GM12891 (cell line): ENCODE results near the gene SLC9A9.

Source experiments
- DNase-seq: peaks from one replicate; pipeline ENCODE4 v3.0.0; 2011; ENCODE audit warnings: low spot score; ENCODE audit not compliant: insufficient read length
- FAIRE-seq: peaks from 2 replicates; lab custom pipeline; 2011; peaks lifted over from hg19 to GRCh38; lab: Jason Lieb, UNC
- PAX5 ChIP-seq: IDR thresholded peaks from 2 replicates; pipeline ENCODE4 v1.6.1; 2011; ENCODE audit warnings: low read length, moderate library complexity, mild to moderate bottlenecking; ENCODE audit not compliant: insufficient read depth, severe bottlenecking
- POLR2A ChIP-seq: IDR thresholded peaks from 2 replicates; pipeline ENCODE4 v1.6.1; 2011; ENCODE audit warnings: low read depth, low read length, control low read depth
- POLR2AphosphoS5 ChIP-seq: IDR thresholded peaks from 2 replicates; pipeline ENCODE4 v1.6.1; 2011; ENCODE audit warnings: low read depth, low read length, control low read depth
- POU2F2 ChIP-seq: IDR thresholded peaks from 2 replicates; pipeline ENCODE4 v1.6.1; 2011; ENCODE audit warnings: low read depth, mild to moderate bottlenecking, control low read depth, low read length, moderate library complexity
- SPI1 ChIP-seq: IDR thresholded peaks from 2 replicates; pipeline ENCODE4 v1.6.1; 2011; ENCODE audit warnings: low read depth, low read length, control low read depth
- TAF1 ChIP-seq: IDR thresholded peaks from 2 replicates; pipeline ENCODE4 v1.6.1; 2011; ENCODE audit warnings: low read depth, low read length, control low read depth

Gene SLC9A9

GRCh38 chr3:143252931-143253330 lies 595.3 kb downstream of the SLC9A9 start:
- DNase-seq: no peak
- no peak for FAIRE-seq
- no peak for TF ChIP-seq POU2F2
- no peak for TF ChIP-seq TAF1
- no peak for TF ChIP-seq PAX5
- TF ChIP-seq POLR2A: no peak
- no peak for TF ChIP-seq POLR2AphosphoS5
- TF ChIP-seq SPI1: no peak

GRCh38 chr3:143249014-143249413 lies 599.3 kb downstream of the SLC9A9 start:
- DNase-seq (no peak), FAIRE-seq (no peak)
- no peak for TF ChIP-seq TAF1
- TF ChIP-seq POLR2A: no peak
- no peak for TF ChIP-seq SPI1
- no peak for TF ChIP-seq PAX5
- no peak for TF ChIP-seq POU2F2
- TF ChIP-seq POLR2AphosphoS5: no peak

GRCh38 chr3:143247073-143247472 lies 601.2 kb downstream of the SLC9A9 start:
- FAIRE-seq (no peak), DNase-seq (no peak)
- TF ChIP-seq SPI1 (no peak), POLR2A (no peak), POU2F2 (no peak), POLR2AphosphoS5 (no peak), TAF1 (no peak), PAX5 (no peak)

GRCh38 chr3:143245692-143246091 lies 602.6 kb downstream of the SLC9A9 start:
- no peak for TF ChIP-seq TAF1
- FAIRE-seq (no peak), DNase-seq (no peak)

GRCh38 chr3:143244516-143245063 lies 603.7 kb downstream of the SLC9A9 start:
- FAIRE-seq: no peak
- no peak for DNase-seq
- TF ChIP-seq POU2F2 (no peak), PAX5 (no peak), TAF1 (no peak), SPI1 (no peak), POLR2AphosphoS5 (no peak), POLR2A (no peak)

- DNase-seq (no peak), FAIRE-seq (no peak)
- TF ChIP-seq POLR2AphosphoS5: no peak
- TF ChIP-seq TAF1: no peak
- TF ChIP-seq SPI1: no peak
- TF ChIP-seq POLR2A: no peak
- no peak for TF ChIP-seq PAX5
- TF ChIP-seq POU2F2: no peak
Observed at GRCh38 chr3:143243686-143244085, 604.6 kb downstream of the SLC9A9 start.

GRCh38 chr3:143242691-143243090 lies 605.6 kb downstream of the SLC9A9 start:
- TF ChIP-seq TAF1: no peak
- no peak for TF ChIP-seq SPI1
- TF ChIP-seq PAX5: no peak
- TF ChIP-seq POU2F2: no peak
- TF ChIP-seq POLR2AphosphoS5: no peak
- TF ChIP-seq POLR2A: no peak
- FAIRE-seq (no peak), DNase-seq (no peak)

GRCh38 chr3:143242101-143242500 lies 606.2 kb downstream of the SLC9A9 start:
- no peak for DNase-seq
- TF ChIP-seq POLR2AphosphoS5 (no peak), POLR2A (no peak), TAF1 (no peak), SPI1 (no peak), PAX5 (no peak), POU2F2 (no peak)
- no peak for FAIRE-seq

GRCh38 chr3:143241481-143241951 lies 606.8 kb downstream of the SLC9A9 start:
- no peak for DNase-seq
- TF ChIP-seq POLR2A (no peak), PAX5 (no peak), SPI1 (no peak), TAF1 (no peak), POLR2AphosphoS5 (no peak), POU2F2 (no peak)

GRCh38 chr3:143240886-143241285 lies 607.4 kb downstream of the SLC9A9 start:
- FAIRE-seq (no peak), DNase-seq (no peak)
- no peak for TF ChIP-seq PAX5
- no peak for TF ChIP-seq POLR2AphosphoS5
- no peak for TF ChIP-seq POU2F2
- TF ChIP-seq SPI1: no peak
- TF ChIP-seq POLR2A: no peak
- no peak for TF ChIP-seq TAF1

More at GRCh38 chr3:143241481-143241951, 606.8 kb downstream of the SLC9A9 start:
- FAIRE-seq: no peak
